T follicular helper cell (primary cell): ENCODE measurements around the gene DUSP7.

Source experiments
- DNase-seq: peaks from one replicate; pipeline ENCODE4 v3.0.0-alpha.2; 2020; ENCODE audit warnings: low read depth

DUSP7 gene

DNA sequence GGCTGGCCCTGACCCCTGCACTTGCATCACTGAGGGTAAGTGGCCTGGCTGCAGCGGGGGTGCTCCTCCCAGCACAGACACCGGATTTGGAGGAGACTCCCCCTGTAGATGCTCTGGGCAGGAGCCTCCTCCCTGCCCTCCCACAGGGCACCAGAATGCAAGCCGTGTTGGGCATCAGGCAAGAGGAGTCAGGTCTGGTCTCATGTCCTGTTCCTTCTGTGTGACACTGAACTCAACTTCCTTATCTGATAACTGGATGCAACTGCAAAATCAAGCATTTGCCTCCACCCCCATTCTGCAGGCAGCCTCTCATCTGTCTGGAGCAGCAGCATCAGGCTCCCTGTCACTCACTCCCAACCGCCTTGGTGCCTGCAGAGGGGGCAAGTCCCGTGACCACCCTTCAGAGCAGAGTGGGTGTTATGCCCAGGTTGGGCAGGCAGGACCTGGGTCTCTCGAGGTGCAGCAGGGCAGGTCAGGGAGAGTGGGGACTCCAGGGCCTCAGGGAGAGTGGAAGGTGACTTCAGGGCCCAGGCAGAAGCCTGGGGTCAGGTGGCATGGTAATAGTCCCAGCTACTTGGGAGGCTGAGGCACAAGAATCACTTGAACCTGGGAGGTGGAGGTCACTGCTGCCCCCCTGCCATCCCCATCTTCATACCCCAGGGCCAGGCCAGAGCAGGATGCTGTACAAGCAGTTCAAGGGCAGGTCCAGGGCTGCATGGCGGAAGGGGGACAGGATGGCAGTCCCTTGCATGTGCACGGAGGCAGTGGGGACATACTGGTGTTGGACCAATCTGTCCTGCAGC, 50.2 kb downstream of the DUSP7 start:
- DNase-seq, result no peak

DNA sequence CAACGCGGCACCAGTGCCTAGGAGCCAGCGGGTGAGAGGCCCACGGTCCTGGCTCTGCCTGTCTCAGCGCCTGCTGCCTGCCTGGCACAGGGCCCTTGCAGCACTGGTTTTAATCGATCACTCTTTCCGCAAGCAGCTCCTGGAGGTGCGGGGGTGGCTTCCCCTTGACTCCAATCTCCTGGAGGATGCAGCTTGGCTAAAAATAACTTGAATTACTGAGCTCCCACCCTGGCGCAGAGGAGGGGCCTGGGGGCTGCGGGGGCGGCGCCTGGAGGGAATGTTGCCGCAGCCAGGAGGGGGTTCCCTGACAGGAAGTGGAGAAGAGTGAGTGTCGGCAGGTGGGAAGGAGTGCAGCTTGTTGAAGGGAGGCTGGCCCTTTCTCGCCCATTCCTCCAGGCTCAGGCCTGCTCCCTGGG, 50.8 kb downstream of the DUSP7 start:
- DNase-seq, result no peak

- DNase-seq, result no peak
These were observed 51.4 kb downstream of the DUSP7 start for GRCh38 chr3:52004906-52005395.

DNA sequence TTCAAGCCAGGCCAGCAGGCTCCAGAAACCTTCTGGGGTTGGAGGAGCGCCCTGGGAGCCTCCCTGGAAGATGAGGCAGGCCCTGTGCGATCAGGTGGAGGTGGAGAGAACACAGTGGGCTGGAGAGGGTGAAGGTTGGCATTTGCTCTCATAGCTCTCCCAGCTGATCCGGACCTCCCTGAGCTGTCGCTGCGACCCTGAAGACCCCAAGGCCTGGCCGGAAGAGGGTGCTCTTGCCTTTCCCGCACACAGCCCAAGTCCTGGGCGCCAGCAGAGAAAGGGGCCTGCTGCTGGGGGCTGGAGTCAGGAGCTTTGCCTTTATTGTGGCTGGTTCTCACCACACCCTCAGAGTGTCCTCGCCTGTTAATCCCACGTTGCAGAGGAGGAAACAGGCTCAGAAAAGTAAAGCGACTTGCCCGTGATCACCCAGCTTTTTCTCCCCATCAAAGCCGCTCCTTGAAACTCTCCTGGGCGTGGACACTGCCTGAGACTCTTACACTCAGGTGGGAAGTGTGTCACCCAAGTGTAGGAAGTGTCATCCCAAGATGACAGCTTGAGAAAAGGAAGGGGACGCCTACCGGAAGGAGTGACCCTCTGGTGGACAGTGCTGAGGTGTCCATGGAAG, 52.1 kb downstream of the DUSP7 start:
- DNase-seq, result no peak

GRCh38 chr3:52002748-52003147, 53.6 kb downstream of the DUSP7 start:
- no peak for DNase-seq

- peak; percentile 79 for DNase-seq
These were observed 54.9 kb downstream of the DUSP7 start for GRCh38 chr3:52001443-52001974.

- no peak for DNase-seq
These were observed 56.5 kb downstream of the DUSP7 start for GRCh38 chr3:51999846-52000245.
